OCI-M1 (cell line): ENCODE data around the gene FTO.

Experiments
- DNase-seq: peaks from one replicate; lab custom pipeline; 2025; lab: John Stamatoyannopoulos, UW

FTO gene

DNA sequence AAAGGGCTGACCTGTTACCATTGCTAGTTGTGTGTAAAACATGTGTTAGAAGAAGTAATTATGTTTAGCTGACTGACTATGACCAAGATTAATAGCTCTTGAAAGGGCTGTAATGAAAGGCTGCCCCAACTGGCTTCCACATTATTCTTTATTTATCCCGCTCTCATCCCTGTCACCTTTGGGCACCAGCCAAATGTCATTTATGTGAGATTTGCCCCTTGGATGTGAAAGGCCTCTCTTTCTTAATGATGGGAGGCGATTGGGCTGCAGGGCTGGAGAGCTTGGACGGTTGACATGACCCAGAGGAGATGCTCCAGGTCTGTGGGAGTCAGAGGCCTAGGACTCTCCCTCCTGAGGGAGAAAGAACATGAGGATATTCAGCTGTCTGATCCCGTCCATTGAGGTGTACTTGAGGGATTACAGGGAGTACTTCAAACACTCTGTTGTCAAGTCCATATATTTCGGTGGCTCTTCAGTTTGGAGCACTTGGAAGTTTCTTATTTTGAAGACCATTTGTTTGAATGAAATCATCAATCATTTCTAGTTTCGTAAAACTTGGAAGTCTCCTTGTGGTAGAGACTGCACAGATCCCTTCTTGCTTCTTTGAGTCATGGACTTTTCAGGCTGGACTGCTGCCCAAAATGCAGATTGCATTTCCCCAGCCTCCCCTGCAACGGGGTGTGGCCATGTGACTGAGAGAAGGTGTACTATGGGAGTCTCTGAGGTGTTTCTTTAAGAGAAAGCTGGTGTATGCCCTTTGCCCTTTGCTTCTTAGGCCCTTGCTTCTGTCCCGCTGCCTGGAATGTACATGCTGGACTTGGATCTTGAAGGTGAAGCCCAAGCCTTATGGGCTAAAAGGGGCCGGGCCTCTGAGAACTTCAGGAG is 51.3 kb downstream of the FTO start:
- no peak for DNase-seq

DNA sequence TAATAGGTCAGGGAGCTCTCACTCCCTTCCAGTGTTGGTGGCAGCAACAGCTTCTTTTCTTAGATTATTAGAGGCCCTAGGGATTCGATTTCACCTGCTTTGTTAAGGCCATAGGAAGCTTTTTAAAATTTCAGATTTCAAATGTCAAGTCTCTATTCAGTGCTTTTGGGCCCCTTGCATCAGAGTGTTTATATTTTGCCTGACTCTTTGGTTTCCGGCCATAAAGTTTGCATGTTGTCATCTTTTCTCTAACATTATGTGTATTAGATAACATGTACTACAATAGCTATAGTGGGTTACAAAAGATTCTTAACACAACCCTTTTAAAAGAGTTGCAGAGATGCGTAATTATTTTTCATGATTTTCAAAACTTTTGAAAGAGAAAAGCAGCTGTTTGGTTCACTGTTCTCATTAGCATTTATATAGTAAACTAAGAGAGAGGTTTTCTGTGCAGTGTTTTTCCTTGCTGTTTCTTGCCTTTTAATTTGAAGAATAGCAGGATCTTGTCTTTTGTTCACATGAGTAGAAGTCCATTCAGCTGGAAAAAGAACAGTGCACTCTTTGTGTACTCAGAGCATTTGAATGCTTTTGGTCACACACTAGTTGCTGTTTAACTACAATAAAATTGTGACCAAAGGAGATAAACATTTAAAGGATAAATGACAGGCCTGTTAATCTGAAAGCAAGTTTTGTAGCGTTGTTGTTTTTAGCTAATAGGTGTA is 52.5 kb downstream of the FTO start:
- no peak for DNase-seq

DNA sequence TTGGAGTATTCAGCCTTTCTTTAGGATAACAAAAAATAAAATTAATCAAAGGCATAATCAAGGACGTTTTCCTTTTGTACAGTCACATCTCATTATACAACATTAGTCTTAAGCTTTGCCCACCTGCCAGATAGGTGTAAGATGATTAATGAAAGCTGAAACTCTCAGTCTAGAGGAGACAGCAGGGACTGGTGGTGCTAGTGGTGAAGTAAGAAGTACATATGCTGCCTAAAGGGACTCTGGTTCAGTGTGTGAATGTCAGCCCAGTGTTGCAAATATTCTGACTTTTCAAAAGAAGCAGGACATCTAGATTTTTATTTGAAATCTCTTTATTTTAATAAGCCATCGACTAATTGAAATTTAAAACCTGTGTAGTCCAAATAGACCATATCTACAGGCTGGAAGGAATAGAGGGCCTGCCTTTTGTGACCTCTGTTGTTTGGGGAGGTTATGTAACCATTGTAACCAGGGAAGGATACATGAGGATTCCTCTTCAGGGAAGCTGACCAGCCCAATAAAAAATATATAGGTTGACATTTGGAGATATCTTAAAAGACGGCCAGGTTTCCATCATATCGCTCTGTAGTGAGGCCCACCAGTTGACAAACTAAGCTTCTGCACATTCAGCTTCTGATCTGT is 54.1 kb downstream of the FTO start:
- no peak for DNase-seq

GRCh38 chr16:53761962-53762703 is 58.2 kb downstream of the FTO start:
- DNase-seq, result no peak

GRCh38 chr16:53766304-53767016 is 62.5 kb downstream of the FTO start:
- DNase-seq, result no peak

- DNase-seq, result peak; percentile 2
Measured at GRCh38 chr16:53768167-53768566, 64.2 kb downstream of the FTO start.

DNA sequence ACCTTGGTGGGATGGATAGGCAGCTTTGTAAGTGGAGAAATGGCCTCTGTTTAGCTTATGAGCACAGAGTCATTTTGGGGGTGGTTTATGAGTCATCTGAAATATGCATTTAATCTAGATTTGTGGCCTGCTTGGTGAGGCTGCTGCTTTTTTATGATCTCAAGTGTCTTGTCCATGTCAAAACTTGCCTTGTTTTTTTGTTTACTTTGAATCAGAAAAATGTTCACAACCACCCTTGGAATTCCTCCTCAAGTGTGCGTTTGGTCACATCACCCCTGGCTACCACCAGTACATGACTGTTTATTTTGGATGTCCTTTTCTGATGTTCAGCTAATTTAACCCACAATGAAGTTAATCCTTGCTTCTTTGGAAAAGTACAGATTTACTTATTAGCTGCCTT is 64.6 kb downstream of the FTO start:
- DNase-seq, result peak; percentile 60

DNA sequence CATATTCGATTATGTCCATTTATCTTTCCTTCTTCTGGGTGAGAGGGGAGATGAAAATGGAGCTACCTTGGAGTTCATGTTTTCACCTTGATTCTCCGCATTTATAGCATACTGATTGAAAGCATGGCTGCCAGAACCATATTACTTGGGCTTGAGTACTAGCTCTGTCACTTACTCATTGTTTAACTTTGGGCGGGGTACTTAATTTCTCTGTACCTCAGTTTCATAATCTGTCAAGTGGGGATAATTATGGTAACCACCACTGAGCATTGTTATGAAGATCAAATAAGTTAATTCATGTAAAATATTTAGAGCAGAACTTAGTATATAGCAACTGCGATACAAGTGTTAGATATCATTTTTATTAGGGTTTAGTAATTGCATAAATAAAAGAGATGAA is 65.2 kb downstream of the FTO start:
- no peak for DNase-seq

GRCh38 chr16:53769787-53770186 is 65.8 kb downstream of the FTO start:
- no peak for DNase-seq

- no peak for DNase-seq
Measured at GRCh38 chr16:53770641-53771040, 66.7 kb downstream of the FTO start.

GRCh38 chr16:53771655-53772497 is 67.9 kb downstream of the FTO start:
- no peak for DNase-seq

- DNase-seq, result peak; percentile 81
Measured at GRCh38 chr16:53773150-53773846, 69.3 kb downstream of the FTO start.

DNA sequence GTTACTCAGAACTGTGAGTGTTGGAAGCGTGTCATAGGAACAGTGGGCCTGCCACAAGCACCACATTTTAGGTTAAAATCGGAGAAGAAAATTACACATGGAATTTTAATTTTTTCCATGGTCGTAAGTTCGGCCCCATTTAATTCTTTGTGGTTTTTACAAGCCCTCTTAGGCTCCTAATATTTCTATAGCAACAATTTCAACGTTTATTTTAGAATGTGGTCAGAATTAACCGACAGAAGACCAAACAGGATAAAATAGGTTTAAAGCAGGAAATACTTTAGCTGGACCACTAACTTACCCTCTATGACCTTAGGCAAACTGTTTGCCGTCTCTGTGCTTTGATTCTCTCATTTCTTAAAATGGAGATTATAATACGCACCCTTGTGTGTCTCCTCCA is 69.9 kb downstream of the FTO start:
- no peak for DNase-seq

- DNase-seq, result peak; percentile 25
Measured at GRCh38 chr16:53775106-53775820, 71.3 kb downstream of the FTO start.

DNA sequence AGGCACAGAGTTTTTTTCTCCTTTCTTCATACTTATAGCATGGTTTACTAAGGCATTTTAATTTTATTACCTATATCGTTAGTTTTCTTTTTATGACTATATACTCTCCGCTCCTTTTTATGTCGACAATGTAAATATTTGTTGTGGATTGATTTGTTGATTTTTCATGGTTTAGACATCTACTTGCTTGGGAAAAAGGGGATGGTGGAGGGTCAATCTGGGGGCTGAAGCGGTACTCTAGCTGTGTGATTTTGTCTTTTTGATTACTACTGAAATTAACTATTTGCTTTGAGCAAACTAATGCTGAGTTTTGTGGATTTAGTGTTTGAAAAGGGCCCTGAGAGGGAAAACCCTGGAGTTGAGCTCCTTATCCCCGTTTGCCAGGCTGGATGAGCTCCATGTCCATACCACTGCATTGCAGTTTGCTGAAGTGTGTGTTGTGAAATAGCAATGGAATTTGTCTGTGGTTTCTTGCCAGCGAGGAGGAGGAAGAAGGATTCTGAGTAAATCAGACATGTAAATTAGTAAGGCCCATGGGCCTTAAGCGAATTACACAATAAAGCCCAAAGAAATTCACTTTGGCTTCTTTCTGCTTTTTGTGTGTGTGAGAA is 72.0 kb downstream of the FTO start:
- peak; percentile 69 for DNase-seq

GRCh38 chr16:53779186-53779585 is 75.2 kb downstream of the FTO start:
- DNase-seq, result no peak

DNA sequence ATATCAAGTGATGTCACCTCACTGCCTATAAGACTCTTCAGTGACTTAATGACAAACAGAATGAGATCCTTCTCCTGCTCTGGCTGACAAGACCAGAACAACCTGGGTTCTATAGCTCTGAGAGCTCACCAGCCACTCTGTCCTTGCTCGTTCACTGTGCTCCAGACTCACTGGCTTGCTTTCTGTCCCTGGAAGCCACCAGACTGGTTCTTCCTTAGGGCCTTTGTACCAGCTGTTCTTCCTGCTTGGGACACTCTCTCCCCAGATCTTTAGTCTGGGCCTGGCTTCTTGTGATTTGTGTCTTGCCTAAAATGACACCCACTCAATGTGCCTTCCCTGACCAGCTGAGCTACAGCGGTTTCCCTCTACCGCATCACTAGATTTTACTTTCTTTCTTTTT is 76.1 kb downstream of the FTO start:
- DNase-seq, result no peak

DNA sequence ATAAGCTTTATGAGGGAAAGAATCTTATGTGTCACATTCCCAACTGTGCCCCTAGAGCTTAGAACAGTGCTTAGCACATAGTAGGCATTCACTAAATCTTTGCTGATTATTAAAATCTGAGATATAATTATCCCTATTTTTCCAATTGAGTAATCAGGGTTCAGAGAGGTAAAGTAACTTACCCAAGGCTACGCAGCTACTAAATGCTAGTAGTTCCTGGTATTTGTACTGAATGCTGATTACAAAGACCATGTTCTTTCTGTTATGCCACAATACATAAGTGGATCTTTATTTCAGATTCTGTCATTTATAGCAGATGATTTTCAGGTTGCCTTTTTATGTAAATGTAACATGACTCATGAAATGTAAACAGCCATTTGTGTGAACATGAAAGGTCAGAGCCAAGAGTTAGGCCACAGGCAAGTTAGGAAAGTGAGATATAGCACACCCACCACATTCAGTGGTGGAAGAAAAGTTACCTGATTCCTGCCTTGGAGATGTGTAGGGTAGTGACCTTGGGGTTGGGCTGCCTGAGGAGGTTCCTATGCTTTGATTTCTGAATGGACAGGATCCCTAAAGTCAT is 77.2 kb downstream of the FTO start:
- DNase-seq, result no peak
